Ishikawa (cell line): ENCODE data around the gene MOCS1.

Source experiments
- CEBPB ChIP-seq: IDR thresholded peaks from 2 replicates; pipeline ENCODE4 v1.6.1; 2012
- CREB1 ChIP-seq: IDR thresholded peaks from 2 replicates; pipeline ENCODE4 v1.6.1; 2012; ENCODE audit warnings: low read depth
- EGR1 ChIP-seq: IDR thresholded peaks from 2 replicates; pipeline ENCODE4 v1.6.1; 2012
- EP300 ChIP-seq: IDR thresholded peaks from 2 replicates; pipeline ENCODE4 v1.6.1; 2012; ENCODE audit warnings: borderline replicate concordance
- FOXM1 ChIP-seq: IDR thresholded peaks from 2 replicates; pipeline ENCODE4 v1.6.1; 2012; ENCODE audit warnings: low read depth, borderline replicate concordance
- NFIC ChIP-seq: IDR thresholded peaks from 2 replicates; pipeline ENCODE4 v1.6.1; 2012
- RAD21 ChIP-seq: IDR thresholded peaks from 2 replicates; pipeline ENCODE4 v1.6.1; 2012; ENCODE audit warnings: low read depth
- TAF1 ChIP-seq: IDR thresholded peaks from 2 replicates; pipeline ENCODE4 v1.6.1; 2012; ENCODE audit warnings: low read depth, mild to moderate bottlenecking
- TCF12 ChIP-seq: IDR thresholded peaks from 2 replicates; pipeline ENCODE4 v1.6.1; 2012; ENCODE audit warnings: low read depth
- TEAD4 ChIP-seq: IDR thresholded peaks from 2 replicates; pipeline ENCODE4 v1.6.1; 2012
- YY1 ChIP-seq: IDR thresholded peaks from 2 replicates; pipeline ENCODE4 v1.6.1; 2012; ENCODE audit warnings: low read depth
- ZBTB7A ChIP-seq: IDR thresholded peaks from 2 replicates; pipeline ENCODE4 v1.6.1; 2012; ENCODE audit warnings: low read depth
- TF ChIP-seq, protein P1 (sequence below): IDR thresholded peaks from 2 replicates; pipeline ENCODE4 v1.6.1; 2012; ENCODE audit warnings: low read depth, mild to moderate bottlenecking
- TF ChIP-seq, protein P2 (sequence below): IDR thresholded peaks from 2 replicates; pipeline ENCODE4 v1.6.1; 2012
- TF ChIP-seq, protein P3 (sequence below): IDR thresholded peaks from 2 replicates; pipeline ENCODE4 v1.6.1; 2012

The MOCS1 gene

DNA sequence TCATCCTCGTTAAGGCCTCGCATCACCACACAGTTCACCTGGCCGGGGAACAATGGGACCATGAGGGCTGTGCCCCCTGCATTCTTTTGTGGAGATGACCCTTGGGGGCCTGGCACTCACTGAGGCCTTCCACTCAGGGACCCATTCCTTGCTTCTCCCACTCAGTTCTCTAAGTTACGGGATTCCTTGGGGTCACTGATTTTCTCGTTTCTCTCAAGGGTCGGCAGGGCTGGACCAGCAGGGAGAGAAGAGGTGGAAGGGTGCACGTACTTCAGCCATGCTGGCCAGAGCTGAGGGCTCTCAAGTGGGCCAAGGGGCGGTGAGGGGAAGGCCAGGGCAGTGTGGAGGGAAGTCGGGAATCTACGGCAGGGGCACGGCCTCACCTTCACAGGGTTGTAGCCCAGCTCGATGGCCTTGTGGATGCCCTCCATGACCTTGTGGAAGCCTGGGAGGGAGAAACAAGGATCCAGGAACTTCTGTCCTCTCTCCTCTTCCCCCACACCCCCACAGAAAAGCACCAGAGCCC lies 20.8 kb downstream of the MOCS1 start:
- TF ChIP-seq CREB1: no peak
- TF ChIP-seq NFIC: no peak
- TF ChIP-seq EP300: no peak
- no peak for TF ChIP-seq TAF1
- TF ChIP-seq, protein P1, sequence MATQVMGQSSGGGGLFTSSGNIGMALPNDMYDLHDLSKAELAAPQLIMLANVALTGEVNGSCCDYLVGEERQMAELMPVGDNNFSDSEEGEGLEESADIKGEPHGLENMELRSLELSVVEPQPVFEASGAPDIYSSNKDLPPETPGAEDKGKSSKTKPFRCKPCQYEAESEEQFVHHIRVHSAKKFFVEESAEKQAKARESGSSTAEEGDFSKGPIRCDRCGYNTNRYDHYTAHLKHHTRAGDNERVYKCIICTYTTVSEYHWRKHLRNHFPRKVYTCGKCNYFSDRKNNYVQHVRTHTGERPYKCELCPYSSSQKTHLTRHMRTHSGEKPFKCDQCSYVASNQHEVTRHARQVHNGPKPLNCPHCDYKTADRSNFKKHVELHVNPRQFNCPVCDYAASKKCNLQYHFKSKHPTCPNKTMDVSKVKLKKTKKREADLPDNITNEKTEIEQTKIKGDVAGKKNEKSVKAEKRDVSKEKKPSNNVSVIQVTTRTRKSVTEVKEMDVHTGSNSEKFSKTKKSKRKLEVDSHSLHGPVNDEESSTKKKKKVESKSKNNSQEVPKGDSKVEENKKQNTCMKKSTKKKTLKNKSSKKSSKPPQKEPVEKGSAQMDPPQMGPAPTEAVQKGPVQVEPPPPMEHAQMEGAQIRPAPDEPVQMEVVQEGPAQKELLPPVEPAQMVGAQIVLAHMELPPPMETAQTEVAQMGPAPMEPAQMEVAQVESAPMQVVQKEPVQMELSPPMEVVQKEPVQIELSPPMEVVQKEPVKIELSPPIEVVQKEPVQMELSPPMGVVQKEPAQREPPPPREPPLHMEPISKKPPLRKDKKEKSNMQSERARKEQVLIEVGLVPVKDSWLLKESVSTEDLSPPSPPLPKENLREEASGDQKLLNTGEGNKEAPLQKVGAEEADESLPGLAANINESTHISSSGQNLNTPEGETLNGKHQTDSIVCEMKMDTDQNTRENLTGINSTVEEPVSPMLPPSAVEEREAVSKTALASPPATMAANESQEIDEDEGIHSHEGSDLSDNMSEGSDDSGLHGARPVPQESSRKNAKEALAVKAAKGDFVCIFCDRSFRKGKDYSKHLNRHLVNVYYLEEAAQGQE: no peak
- no peak for TF ChIP-seq RAD21
- no peak for TF ChIP-seq TEAD4
- TF ChIP-seq, protein P2, sequence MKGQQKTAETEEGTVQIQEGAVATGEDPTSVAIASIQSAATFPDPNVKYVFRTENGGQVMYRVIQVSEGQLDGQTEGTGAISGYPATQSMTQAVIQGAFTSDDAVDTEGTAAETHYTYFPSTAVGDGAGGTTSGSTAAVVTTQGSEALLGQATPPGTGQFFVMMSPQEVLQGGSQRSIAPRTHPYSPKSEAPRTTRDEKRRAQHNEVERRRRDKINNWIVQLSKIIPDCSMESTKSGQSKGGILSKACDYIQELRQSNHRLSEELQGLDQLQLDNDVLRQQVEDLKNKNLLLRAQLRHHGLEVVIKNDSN: no peak

DNA sequence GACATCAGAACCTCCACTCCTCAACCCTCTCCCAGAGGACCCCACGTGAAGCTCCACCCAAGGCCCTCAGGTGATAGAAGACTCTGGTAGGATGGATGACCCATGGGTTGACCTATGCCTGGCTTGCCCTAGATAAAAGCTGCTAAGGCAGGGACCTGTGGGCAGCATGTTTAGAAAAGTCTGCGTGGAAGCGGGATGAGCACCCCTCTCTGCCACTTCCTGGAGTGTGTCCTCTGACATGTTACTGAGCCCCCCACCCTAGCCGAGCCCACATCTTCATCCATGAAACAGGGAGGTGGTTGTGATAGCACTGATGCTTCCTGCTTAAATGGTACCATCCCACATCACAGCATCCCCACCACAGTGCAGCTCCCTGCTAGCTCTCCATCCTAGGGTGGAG lies 21.8 kb downstream of the MOCS1 start:
- no peak for TF ChIP-seq ZBTB7A
- TF ChIP-seq, protein P3, sequence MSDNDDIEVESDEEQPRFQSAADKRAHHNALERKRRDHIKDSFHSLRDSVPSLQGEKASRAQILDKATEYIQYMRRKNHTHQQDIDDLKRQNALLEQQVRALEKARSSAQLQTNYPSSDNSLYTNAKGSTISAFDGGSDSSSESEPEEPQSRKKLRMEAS: no peak
- no peak for TF ChIP-seq CEBPB
- no peak for TF ChIP-seq TAF1
- no peak for TF ChIP-seq CREB1

DNA sequence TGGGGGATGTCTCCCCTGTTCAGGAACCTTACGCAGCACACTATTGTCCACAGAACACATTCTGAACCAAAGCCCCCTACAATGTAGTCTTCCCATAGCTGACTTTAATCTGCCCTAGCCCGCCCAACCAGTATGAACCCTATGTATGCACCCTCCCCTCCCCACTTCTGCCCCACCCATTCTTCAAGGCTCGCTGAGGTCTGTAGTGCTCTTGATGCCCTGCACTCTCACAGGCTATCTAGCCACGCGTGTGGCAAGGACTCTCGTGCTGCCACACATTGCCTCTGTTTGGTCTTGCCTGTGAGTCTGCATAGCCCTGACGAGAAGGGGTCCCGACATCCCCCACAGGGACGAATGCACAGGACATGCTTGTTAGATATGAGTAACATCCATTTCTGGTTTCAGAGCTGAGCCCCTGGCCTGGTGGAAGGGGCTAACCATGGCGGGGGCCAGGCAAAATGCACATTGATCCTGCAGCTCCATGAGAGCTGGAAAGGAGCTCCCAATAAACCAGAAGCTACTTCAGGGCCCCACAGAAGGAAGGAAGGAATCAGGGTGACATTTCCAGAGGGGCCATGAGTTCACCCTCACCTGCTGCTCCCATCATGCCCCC lies 22.6 kb downstream of the MOCS1 start:
- TF ChIP-seq EP300 (no peak), FOXM1 (no peak), CEBPB (no peak), YY1 (no peak), ZBTB7A (no peak), TAF1 (no peak), CREB1 (no peak)
- TF ChIP-seq, protein P2: no peak

DNA sequence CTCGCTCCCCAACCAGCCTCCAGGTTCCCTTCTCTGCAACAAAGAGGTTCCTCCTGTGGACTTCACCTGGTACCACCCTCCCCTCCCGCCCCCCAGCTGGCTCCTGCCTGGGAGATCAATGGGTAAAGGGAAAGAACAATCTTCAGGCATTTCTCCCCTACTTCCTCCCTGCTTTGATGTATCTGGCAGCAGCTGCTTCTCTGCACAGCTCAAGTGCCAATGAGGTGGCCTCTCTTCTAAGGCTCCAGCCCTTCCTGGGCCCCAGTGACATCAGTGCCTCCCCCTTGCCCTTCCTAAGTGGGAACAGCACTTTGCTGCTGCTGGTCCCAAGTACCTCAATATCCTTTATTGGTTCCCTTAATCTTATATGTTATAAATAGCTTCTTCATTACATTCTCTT lies 23.5 kb downstream of the MOCS1 start:
- TF ChIP-seq, protein P1: no peak
- TF ChIP-seq ZBTB7A (no peak), TCF12 (no peak)

DNA sequence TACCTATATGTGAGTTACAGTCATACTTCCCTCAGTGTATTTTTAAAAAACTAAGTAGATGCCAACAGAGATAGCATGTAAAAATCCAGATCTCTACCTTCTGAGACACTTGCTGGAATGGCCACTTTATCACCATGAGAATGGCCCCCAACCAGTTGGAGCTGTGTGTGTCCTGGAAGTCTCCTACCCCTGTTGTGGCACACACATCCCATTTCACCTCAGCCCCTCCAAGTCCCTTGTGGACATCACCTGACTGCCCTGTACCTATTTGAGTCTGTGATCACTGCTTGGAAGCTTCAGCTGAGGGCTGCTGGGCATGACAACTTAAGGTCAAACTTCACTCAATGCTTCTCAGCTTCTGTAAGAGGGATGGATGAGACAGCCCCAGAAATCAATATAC lies 24.1 kb downstream of the MOCS1 start:
- TF ChIP-seq EGR1 (no peak), TCF12 (no peak), TEAD4 (no peak)

DNA sequence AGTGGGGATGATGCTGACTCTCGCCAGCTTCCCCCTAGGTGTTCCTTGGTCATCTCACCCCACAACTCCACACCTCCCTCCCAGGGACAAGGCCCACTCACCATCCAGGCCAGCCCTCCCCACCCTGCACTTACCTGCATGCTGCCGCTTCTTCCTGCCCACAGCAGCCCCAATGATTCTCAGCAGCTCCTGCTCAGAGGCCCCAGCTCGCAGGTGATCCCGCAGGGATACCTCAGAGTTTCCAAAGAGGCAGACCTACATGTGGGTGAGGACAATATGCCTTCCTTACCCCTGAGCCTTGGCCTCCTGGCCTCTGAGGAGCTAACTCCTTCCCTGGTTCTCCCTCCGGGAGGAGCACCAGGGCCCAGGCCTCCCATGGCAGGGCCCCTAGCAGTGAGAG lies 24.6 kb downstream of the MOCS1 start:
- no peak for TF ChIP-seq TAF1
- TF ChIP-seq FOXM1: no peak
- no peak for TF ChIP-seq EGR1
- TF ChIP-seq YY1: no peak

DNA sequence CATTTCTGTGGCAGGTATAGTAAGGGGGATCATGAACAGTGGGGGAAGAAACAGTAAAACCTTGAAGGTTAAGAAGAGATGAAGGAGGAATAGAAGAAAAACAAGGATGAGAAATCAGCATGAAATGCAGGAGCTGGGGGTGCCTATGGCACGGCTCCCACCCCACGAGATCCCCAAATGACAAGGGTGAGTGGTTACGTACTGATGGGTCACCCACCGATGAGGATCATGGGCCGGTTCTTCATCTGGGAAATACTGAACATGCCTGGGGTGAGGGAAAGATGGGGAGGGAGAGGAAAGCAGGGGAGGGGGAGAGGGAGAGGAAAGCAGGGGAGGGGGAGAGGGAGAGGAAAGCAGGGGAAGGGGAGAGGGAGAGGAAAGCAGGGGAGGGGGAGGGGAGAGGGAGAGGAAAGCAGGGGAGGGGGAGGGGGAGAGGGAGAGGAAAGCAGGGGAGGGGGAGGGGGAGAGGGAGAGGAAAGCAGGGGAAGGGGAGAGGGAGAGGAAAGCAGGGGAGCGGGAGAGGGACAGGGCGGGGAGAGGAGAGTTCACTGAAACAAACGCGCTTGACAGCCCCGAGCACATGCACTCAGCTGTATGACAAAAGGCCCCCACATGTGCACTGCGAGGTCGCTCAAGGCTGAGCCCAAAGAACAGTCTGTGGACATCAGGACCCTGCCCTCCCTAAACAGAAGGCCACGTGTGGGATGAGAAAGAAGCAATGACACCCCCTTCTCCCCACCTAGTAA lies 25.3 kb downstream of the MOCS1 start:
- TF ChIP-seq EGR1 (no peak), CREB1 (no peak), CEBPB (no peak), TEAD4 (no peak), NFIC (no peak), RAD21 (no peak), FOXM1 (no peak), TCF12 (no peak), YY1 (no peak), ZBTB7A (no peak), EP300 (no peak), TAF1 (no peak)
- TF ChIP-seq, protein P3: no peak
- TF ChIP-seq, protein P2: no peak
- TF ChIP-seq, protein P1: no peak
